Measurements from ENCODE around the gene WDR86.

WDR86 gene

DNA sequence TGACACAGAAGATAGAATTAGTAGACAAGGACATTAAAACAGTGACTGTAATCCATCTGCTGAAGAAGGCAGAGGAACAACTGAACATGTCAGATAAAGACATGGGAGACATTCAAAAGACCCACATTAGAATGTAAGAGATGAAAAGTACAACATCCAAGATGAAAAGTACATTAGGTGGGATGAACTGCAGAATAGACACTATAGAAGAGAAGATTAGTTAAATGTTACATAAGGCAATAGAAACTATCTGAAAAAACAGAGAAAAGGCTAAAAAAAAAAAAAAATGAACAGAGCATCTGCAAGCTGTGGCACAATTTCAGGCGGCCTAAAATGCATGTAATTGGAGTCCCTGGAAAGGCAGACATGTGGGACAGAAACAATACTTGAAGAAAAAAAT is 46.7 kb downstream of the WDR86 start:
- no peak for DNase-seq (ENCODE audit: low read depth in 2 of 3, low spot score in 1 of 3)

DNA sequence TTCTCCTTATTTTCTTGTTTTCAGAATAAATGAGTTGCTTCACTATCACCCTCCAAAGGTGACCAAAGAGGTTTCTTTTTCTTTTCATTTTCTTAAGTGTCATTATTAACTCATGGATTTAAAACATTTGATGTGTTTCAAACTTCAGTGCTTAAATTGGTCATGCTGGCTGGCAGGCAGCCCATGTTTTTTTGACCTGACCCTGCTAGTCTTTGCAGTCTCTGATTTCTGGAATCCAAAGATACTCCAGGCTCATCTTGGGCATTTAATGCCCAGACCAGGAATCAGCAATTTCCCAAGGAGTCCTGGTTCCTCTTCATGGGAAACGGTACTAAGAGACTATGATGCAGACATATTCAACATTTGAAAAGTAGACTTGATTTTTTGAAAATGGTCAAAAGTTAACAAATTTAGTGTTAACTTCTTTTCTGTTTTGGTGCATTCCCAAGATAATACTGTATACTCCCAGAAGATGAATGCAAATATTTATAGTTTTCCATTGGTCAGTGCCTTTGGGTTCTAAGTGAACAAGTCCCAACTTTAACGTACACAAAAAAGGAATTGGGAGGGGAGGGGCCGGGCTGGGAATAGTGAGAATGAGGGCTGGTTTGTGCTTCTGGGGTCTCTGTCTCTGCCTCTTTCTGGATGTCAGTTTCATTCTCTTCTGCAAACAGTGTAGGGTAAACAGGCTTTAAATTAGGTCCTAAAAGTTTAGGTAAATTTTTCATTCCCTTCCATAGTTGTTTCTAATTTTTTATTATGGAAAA is 48.5 kb downstream of the WDR86 start:
- DNase-seq (ENCODE audit: low read depth in 2 of 3, low spot score in 1 of 3) = no peak

DNA sequence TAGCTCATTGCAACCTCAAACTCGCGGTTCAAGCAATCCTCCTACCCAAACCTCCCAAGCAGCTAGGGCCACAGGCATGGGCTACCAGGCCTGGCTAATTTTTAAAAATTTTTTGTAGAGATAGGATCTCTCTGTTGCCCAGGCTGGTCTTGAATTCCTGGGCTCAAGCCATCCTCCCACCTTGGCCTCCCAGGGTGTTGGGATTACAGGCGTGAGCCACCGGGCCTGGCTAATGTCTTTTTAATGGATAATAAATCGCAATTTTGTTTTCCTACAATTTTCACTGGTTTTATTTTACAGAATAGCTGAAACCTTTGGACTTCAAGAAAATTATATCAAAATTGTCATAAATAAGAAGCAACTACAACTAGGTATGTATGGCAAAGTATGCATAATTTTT is 57.3 kb downstream of the WDR86 start:
- DNase-seq (ENCODE audit: low read depth in 2 of 3, low spot score in 1 of 3) = no peak

DNA sequence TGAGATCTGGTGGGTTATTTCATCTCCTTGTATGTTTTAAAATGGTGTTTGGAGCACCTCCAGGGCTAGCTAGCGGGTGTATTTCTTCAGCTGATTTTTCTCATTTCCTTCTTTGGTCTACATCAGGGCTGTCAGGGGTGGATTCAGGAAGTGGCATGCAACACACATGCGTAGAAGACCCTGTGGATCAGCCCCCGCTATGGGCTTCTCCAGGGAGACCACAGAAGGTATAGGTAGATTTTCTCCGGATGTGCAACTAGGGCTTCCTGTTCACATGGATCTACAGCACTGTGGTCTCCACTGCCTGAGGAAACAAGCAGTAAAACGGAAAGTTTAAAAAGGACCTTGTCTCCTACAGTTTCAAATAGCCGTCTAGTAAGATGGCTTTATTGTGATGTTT is 57.9 kb downstream of the WDR86 start:
- DNase-seq (ENCODE audit: low read depth in 2 of 3, low spot score in 1 of 3) = peak; percentile 27 to 36 (median 30)

DNA sequence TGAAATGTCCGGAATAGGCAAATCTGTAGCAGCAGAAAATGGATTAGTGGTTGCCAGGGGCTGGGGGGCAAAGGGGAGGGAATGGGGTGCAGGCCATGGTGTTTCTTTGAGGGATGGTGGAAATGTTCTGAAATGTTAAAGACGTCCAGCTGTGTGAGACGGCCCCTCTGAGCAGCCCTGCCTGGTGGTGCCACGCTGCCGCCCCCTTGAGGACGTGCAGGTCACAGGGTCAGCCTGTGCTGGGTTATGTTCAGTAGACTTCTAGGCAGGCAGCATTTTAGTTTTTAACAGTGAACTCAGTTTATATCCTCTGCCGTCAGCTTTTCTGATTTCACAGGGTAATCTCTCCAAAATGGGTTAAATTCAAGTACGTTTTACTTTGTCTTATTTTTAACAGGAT is 58.8 kb downstream of the WDR86 start:
- peak; percentile 31 to 40 (median 32) for DNase-seq (ENCODE audit: low read depth in 2 of 3, low spot score in 1 of 3)

DNA sequence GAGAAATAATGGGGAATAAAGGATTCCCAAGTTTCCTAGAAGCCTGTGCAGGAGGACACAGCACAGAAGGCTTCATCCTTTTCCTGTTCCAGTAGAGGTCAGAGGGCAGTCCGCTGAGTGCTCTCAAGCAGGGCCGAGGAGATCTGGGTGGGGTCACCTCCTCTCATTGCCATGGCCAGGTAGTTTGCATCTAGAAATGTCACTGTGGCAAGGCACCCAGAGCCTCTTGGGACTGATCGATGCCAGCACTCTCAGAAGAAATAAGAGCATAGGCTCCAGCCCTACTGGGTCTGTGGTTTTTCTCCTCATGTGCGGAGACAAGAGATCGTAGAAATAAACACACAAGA is 60.4 kb downstream of the WDR86 start:
- no peak for DNase-seq (ENCODE audit: low read depth in 2 of 3, low spot score in 1 of 3)

DNA sequence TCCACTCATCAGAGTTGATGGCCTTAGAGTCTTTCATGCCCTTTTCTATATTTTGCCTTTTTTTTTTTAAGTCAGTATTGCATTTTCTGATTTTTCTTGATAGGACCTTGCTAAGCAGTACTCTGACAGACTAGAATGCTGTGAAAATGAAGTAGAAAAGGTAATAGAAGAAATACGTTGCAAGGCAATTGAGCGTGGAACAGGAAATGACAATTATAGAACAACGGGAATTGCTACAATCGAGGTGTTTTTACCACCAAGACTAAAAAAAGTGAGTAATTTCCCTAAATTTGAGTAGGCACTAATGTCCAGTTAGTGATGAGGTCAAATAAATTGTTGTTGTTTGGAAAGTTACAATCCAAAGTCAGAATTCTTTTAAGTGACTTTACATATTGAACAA is 60.9 kb downstream of the WDR86 start:
- DNase-seq (ENCODE audit: low read depth in 2 of 3, low spot score in 1 of 3) = no peak

DNA sequence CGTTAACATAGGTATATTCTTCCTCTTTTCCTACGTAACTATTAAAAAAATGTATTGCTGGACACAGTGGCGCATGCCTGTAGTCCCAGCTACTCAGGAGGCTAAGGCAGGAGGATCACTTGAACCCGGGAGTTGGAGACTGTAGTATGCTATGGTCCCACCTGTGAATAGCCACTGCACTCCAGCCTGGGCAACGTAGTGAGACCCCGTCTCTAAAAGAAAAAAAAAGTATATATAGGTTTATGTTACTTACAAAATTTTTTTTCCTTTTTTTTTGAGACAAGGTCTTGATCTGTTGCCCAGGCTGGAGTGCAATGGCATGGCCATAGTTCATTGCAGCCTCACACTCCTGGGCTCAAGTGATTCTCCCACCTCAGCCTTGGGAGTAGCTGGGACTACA is 62.6 kb downstream of the WDR86 start:
- no peak for DNase-seq (ENCODE audit: low read depth in 2 of 3, low spot score in 1 of 3)

DNA sequence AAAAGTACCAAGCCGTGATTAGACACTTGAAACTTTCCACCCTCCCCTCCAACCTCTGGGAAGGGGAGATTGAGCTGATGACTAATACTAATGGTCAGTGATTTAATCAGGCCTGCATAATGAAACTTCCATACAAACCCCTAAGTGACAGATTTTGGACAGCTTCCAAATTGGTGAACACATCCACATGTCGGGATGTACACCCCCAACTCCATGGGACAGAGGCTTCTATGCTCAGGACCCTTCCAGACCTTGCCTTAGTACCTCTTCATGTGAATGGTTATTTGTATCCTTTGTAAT is 63.4 kb downstream of the WDR86 start:
- DNase-seq (ENCODE audit: low read depth in 2 of 3, low spot score in 1 of 3) = no peak

DNA sequence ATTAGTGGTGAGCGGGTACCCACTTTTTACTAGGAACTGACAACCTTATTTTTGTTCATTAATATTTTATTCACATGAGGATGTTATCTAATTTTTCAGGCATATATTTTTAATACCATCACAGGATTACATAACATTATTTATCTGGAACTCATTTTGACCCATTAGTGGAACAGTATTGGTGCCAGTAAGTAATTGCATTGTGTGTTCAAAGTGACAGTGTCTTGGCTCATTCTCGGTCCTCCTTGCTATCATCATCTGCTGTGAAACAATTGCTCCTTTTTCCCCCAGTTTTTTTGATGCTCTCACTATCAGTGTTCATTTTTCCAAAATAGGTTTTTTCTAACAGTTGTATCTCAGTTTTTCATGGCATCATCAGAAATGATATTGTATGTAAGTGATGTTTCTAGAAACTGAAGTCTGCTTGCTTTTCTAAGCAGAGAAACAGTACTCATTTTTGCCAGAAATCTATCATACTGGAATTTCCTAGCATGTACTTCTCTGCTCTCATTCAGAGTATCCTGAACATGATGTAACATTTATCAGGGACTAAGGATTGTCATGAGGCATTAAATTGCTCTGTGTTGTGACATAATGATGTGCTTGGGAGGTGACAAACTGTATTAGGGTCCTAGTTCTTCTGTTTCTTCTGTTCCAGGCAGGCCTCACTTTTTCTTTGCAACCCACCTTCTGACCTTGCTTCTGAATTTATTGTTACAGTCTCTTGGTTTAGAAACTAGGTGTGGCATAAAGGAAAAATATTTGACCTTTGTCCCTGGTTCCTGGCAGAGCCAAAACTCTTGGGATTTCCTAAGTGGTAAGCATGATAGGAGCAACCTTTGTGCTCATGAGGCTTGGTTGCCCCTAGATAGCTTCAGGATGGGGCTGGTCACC is 64.0 kb downstream of the WDR86 start:
- no peak for DNase-seq (ENCODE audit: low read depth in 2 of 3, low spot score in 1 of 3)

DNA sequence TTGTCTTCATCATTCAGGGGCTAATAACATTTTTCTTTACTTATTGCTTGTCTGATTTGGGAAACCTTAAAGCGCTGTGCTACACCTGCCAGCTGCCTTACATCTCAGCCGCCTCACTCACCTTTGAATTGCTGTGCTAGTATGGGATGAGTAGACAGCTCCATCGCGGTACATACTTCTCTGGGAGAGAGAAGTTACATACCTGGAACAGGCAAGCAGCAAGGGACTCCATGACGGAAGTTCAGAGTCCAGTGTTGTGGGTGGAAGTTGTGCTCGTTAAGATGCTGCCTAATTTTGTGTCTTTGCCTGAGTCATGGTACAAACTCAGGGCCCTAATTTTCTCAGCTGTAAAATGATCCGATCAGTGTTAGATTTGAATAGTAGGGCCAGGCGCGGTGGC is 66.3 kb downstream of the WDR86 start:
- no peak for DNase-seq (ENCODE audit: low read depth in 2 of 3, low spot score in 1 of 3)

DNA sequence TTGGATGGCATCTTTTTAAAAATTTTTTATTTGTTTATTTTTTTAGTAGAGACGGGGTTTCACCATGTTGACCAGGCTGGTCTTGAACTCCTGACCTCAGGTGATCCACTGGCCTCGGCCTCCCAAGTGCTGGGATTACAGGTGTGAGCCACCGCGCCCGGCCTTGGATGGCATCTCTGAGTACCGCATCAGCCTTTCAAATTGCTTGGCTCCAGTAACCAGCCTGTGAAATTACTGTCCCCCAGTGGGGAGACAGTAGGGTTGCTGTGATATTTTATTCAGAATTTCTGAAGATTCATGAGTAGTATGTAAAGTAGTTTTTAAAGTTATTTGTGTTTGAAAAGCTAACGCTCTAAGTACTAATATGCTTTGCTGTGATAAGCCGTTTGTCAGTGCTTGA is 67.0 kb downstream of the WDR86 start:
- no peak for DNase-seq (ENCODE audit: low read depth in 2 of 3, low spot score in 1 of 3)

DNA sequence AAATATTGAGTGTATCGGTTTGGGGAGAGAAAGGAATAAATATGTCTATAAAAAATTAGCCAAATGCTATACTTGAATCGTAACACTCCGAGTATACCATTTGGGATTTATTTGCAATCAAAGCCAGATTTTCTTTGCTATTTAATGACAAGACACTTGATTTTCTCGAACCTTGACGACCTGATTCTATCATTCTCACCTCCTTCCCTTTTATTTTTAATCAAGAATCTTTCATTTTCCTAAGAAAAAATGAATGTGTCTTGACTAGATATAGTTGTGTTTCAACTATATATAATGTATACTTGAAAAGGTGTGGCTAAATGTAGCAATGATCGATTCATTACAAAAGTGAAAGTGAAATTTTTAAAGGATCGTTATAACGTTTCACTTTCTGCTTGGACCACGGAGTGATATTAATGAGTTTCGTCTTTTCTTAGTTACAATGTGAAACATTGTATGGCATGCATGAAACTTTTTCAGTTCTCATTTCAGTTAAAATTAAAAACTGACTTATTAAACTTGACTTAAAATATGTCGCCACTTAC is 67.7 kb downstream of the WDR86 start:
- no peak for DNase-seq (ENCODE audit: low read depth in 2 of 3, low spot score in 1 of 3)

DNA sequence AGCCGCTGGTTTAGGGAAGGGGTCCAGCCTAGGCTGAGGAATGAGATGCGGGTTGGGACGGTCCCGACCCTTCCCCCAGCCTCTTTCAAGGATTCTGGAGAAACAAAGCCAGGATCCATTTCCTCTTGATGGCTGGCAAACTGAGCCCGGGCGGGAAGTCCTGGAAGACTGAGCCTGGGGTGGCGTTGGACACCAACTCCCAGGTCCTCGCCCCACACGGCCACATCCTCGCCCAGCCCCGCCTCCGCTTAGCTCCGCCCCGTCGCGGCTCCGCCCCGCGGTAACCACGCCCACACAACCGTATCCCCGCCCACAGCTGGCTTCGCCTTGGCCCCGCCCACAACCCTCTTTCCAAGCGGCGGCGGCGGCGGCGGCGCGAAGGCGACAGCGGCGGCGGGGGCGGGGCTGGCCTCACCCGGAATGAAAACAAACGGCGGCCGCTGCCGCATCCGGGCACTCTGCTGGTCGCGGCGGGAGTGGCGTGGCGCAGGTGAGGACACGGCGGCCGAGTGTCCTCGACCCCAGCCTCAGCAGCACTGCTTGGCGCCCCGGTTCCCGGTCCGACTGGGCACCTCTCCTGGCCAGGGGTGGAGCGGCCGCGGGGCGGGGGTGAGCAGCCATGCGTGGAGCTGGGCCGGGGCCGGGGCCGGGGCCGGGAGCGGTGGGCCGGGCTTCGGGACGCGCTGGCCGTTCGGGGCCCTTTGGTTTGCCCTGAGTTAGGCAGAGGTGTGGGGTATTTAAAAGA is 68.3 kb downstream of the WDR86 start, which contains the start of gene NUB1:
Gene NUB1 (plus strand): TSS at position 456 of the 745 bp plus-strand sequence. CDS start 3,538 bp downstream, outside the sequence.
- DNase-seq (ENCODE audit: low read depth in 2 of 3, low spot score in 1 of 3) = peak; percentile 86 to 98 (median 90)

DNA sequence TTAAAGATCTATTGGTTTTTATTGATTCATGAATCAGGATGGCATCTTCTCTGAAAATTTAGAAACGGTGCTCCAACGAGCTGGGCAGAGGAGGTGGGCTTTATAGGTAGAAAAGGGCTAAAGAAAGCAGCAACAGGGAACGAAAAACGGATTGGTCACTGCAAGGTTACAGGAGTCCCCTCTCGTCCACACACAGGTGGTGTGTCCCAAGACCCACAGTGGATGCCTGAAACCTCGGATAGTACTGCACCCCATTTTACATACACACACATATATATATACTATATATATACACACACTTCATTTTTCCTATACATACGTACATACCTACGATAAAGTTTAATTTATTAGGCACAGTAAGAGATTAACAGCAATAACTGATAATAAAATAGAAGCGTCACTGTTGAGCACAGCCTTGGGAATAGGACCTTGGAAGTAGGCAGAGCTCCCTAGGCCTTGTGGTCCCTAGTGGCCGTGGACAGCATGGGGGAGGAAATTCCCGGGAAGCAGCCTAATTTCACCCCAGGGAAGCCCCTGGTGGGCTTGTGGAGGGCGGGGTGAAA is 69.0 kb downstream of the WDR86 start:
- no peak for DNase-seq (ENCODE audit: low read depth in 2 of 3, low spot score in 1 of 3)

DNA sequence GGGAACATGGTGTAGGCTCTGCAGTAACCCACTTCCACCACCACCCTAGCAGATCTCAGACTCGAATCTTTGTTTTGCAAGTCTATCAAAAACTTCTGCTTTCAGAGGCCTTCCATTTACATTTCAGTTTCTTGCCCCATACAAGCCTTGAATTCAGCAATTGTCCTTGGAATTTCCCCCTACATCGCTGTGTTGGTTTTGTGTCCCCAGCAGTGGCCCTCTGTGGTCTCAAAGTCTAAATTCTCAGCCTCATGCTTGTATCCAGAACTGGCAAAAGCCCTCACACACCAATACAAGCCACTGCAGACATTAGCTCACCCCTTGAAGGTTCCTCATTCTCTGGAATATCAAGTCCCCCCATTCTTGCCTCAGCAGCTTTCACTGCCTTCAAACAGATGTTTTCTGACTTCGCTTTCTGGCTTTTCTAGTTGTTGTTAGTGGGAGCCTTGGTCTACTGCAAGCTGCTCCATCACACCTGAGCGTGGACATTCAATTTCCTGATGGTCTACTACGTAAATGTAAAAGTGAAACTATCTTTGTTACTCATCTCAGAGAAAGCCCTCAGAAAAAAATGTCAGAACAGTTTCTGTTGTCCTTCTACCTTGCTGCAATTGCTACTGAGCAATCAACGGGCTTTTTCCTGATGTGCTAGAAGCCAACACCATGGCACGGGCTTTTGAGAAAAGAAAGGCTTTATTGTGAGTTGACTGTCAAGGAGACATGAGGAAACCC is 70.0 kb downstream of the WDR86 start:
- DNase-seq (ENCODE audit: low read depth in 2 of 3, low spot score in 1 of 3) = no peak

DNA sequence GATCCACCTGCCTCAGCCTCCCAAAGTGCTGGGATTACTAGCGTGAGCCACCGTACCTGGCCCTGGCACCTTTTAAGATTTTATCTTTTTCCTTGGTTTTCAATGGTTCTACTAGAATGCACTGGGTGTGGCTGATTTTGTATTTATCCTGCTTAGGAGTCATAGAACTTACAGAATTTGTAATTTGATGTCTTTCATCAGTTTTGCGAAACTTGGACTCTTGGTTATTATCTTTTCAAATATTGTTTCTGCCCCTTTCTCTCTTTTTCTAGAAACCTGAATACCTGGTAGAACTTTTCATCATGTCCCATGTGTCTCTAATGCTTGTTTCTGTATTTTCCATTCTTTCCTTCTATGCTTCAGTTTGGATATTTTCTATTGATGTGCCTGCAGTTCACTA is 71.0 kb downstream of the WDR86 start:
- DNase-seq (ENCODE audit: low read depth in 2 of 3, low spot score in 1 of 3) = no peak

DNA sequence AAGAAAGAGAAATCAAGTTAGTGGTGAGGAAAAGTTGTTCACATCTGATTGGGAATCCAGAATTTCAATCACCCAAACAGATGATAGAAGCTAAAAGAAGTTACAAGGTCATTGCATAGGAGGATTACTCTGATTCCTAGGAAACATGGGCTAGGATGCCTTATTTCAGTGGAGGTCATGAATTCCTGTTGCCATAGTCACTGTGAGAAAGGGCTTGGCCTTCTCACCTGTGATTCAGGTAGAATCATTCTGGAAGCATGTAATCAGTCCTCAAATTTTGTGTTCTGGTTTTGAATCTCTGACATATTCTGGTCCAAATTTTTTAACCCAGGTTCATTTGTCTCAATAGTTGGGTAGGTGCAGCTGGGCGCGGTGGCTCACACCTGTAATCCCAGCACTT is 72.5 kb downstream of the WDR86 start:
- no peak for DNase-seq (ENCODE audit: low read depth in 2 of 3, low spot score in 1 of 3)

DNA sequence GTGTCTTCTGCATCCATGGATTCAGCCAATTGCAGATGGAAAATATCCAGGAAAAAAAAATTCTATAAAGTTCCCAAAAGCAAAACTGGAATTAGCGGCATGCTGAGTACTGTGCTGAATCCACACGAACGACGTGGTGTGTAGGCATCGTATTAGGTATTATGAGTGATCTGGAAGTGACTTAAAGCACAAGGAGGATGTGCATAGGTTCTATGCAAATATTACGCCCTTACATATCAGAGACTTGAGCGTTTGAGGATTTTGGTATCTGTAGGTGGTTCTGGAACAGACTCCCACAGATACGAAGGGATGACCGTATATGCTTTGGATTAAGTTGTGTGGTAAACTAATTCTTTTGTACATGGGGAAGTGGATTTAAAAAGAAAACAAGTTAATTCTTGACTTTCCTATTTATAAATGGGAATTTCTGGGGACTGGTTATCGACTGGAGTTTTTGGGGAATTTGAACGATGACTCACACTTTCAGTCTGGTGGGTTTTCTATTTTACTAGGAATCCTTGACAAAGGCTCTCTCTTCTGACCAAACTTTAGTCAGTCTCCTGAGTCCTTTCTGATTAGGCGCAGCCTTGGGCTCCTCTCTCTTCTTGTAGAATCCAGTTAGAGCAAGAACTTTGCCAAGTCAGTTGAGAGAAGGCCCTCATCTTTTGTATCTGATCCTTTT is 73.7 kb downstream of the WDR86 start:
- DNase-seq (ENCODE audit: low read depth in 2 of 3, low spot score in 1 of 3) = no peak

DNA sequence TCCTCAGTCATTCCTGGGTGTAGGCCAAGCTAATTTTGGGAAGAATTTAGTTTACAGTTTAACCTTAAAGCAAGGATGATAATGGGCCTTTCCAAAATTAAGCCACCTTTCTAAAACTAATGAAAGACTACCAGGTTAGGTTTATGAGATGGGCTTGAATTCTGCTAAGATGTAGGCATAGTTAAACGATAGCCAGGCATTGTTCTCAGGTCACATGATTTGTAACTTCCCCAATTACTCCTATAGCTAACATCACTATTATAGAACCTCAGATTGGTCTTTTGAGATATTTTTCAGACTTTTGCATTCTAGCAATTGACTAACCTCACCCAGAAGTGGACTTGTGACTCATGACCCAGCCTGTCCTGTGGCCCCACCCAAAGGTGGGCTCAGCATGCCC is 75.2 kb downstream of the WDR86 start:
- DNase-seq (ENCODE audit: low read depth in 2 of 3, low spot score in 1 of 3) = no peak

Data from stimulated activated CD4-positive, alpha-beta T cell treated with anti-CD3 and anti-CD28 coated beads, Interleukin-12 subunit alpha, Interleukin-12 subunit beta, amount 100 ng/mL, for 48 hours (primary cell).